Liver (tissue), 9 donors: ENCODE results near the gene CELF2. TPM values are rescaled to one million over a fixed set of nuclear protein-coding genes. Genes with fewer than 3 reads are reported as not detected.
A peak's percentile ranks its signal among the peaks of the same experiment; 100 is the strongest.

Experiments
- DNase-seq: peaks from one replicate; pipeline ENCODE4 v3.0.0-alpha.2; 2017; ENCODE audit warnings: low spot score
- H3K27ac ChIP-seq, 2 donors: one replicate each; pipeline ENCODE4 v1.7.0; 2013; ENCODE audit warnings: inconsistent platforms in 2 of 2, low read length in 2 of 2, control low read depth in 1 of 2, low read depth in 1 of 2, mild to moderate bottlenecking in 1 of 2
- H3K27me3 ChIP-seq, 4 donors: one replicate each; pipeline versions ENCODE4 v1.6.1 to v1.7.0; 2013; ENCODE audit warnings: low read length in 3 of 4, inconsistent platforms in 1 of 4, mild to moderate bottlenecking in 1 of 4, moderate library complexity in 1 of 4; ENCODE audit not compliant: control insufficient read depth in 4 of 4, insufficient read depth in 4 of 4
- H3K36me3 ChIP-seq, 4 donors: one replicate each; pipeline versions ENCODE4 v1.6.1 to v1.7.0; 2013; ENCODE audit warnings: low read length in 3 of 4, mild to moderate bottlenecking in 3 of 4, low read depth in 1 of 4, moderate library complexity in 1 of 4; ENCODE audit not compliant: control insufficient read depth in 4 of 4, insufficient read depth in 3 of 4
- H3K4me1 ChIP-seq, 4 donors: one replicate each; pipeline versions ENCODE4 v1.6.1 to v1.7.0; 2013; ENCODE audit warnings: low read length in 3 of 4, mild to moderate bottlenecking in 3 of 4, moderate library complexity in 1 of 4; ENCODE audit not compliant: control insufficient read depth in 4 of 4, insufficient read depth in 4 of 4
- H3K4me3 ChIP-seq, 3 donors: one replicate each; pipeline versions ENCODE4 v1.6.1 to v1.7.0; 2013; ENCODE audit warnings: low read length in 3 of 3, control low read depth in 1 of 3, low read depth in 1 of 3, mild to moderate bottlenecking in 1 of 3
- H3K9ac ChIP-seq, 2 donors: one replicate each; pipeline ENCODE4 v1.7.0; 2013; ENCODE audit warnings: low read length in 2 of 2, mild to moderate bottlenecking in 2 of 2, moderate library complexity in 2 of 2, control low read depth in 1 of 2, low read depth in 1 of 2
- H3K9me3 ChIP-seq, 4 donors: one replicate each; pipeline versions ENCODE4 v1.6.1 to v1.7.0; 2013; ENCODE audit warnings: low read length in 3 of 4; ENCODE audit not compliant: control insufficient read depth in 4 of 4
- EGR1 ChIP-seq, 2 donors: IDR thresholded peaks; 2 replicates each; pipeline ENCODE4 v1.6.1; 2016 to 2018; ENCODE audit warnings: antibody characterized with exemption in 2 of 2, low read depth in 2 of 2
- FOXA1 ChIP-seq: IDR thresholded peaks from 2 replicates; pipeline ENCODE4 v1.6.1; 2016; ENCODE audit warnings: antibody characterized with exemption
- FOXA2 ChIP-seq: IDR thresholded peaks from 2 replicates; pipeline ENCODE4 v1.6.1; 2016; ENCODE audit warnings: antibody characterized with exemption
- GABPA ChIP-seq, 2 donors: IDR thresholded peaks in 1 of 2; conservative IDR thresholded peaks in 1 of 2; 2 replicates each; pipeline ENCODE4 v1.6.1; 2016; ENCODE audit warnings: antibody characterized with exemption in 2 of 2, mild to moderate bottlenecking in 1 of 2, moderate library complexity in 1 of 2
- HNF4A ChIP-seq, 2 donors: conservative IDR thresholded peaks; 2 replicates each; pipeline ENCODE4 v1.6.1; 2016; ENCODE audit warnings: antibody characterized with exemption in 2 of 2, mild to moderate bottlenecking in 2 of 2
- JUND ChIP-seq, 2 donors: IDR thresholded peaks; 2 replicates each; pipeline ENCODE4 v1.6.1; 2016; ENCODE audit warnings: antibody characterized with exemption in 2 of 2
- MAX ChIP-seq: IDR thresholded peaks from 2 replicates; pipeline ENCODE4 v1.6.1; 2016; ENCODE audit warnings: antibody characterized with exemption
- NR2F2 ChIP-seq: IDR thresholded peaks from 2 replicates; pipeline ENCODE4 v1.6.1; 2016; ENCODE audit warnings: antibody characterized with exemption
- RXRA ChIP-seq, 2 donors: IDR thresholded peaks; 2 replicates each; pipeline ENCODE4 v1.6.1; 2017 to 2018; ENCODE audit warnings: antibody characterized with exemption in 2 of 2, mild to moderate bottlenecking in 1 of 2
- SP1 ChIP-seq: IDR thresholded peaks from 2 replicates; pipeline ENCODE4 v1.6.1; 2018; ENCODE audit warnings: antibody characterized with exemption, mild to moderate bottlenecking
- TAF1 ChIP-seq: conservative IDR thresholded peaks from 2 replicates; pipeline ENCODE4 v1.6.1; 2016; ENCODE audit warnings: antibody characterized with exemption, mild to moderate bottlenecking
- YY1 ChIP-seq: IDR thresholded peaks from 2 replicates; pipeline ENCODE4 v1.6.1; 2016; ENCODE audit warnings: antibody characterized with exemption, mild to moderate bottlenecking
- WGBS: extraction: QIAGEN DNeasy Blood & Tissue Kit; methylation state at CpG from one replicate; pipeline ENCODE4 v1.1.7; 2013; 5-methylcytosine and 5-hydroxymethylcytosine counted together
- polyA plus RNA-seq, 2 donors: library from polyadenylated mRNA; stranded (reverse) in 1 of 2; unstranded in 1 of 2; fragments of 200-250 nt in 1 of 2; fragments of >200 nt in 1 of 2; fragmentation: Nextera tagmentation in 1 of 2; extraction: Ambion mirVana in 1 of 2; gene quantifications; one replicate each; pipeline versions ENCODE4 v1.2.1 to v1.2.3, GENCODE V29; 2013 to 2015
- total RNA-seq, 2 donors: library from RNA; depleted of rRNA; stranded (reverse); fragments of >200 nt; gene quantifications; one replicate each; pipeline ENCODE4 v1.2.3, GENCODE V29; 2014
- TF ChIP-seq, protein P1 (sequence below): IDR thresholded peaks from 2 replicates; pipeline ENCODE4 v1.6.1; 2016; ENCODE audit warnings: antibody characterized with exemption
- TF ChIP-seq, protein P2 (sequence below): fragments of 150-350 bp; IDR thresholded peaks from 2 replicates; pipeline ENCODE4 v1.5.1; 2017; ENCODE audit warnings: improper control_type of control experiment, low read depth, low read length; ENCODE audit not compliant: missing input control
- TF ChIP-seq, protein P3 (sequence below): IDR thresholded peaks from 2 replicates; pipeline ENCODE4 v1.6.1; 2016; ENCODE audit warnings: antibody characterized with exemption
- donor health status: healthy.
- donor health status: healthy.
- donor health status: healthy.
- donor health status: healthy.
- donor health status: healthy.

The CELF2 gene
- total and polyA plus RNA-seq, 4 donors, result 1.4 to 8.5 (median 5.6) TPM

DNA sequence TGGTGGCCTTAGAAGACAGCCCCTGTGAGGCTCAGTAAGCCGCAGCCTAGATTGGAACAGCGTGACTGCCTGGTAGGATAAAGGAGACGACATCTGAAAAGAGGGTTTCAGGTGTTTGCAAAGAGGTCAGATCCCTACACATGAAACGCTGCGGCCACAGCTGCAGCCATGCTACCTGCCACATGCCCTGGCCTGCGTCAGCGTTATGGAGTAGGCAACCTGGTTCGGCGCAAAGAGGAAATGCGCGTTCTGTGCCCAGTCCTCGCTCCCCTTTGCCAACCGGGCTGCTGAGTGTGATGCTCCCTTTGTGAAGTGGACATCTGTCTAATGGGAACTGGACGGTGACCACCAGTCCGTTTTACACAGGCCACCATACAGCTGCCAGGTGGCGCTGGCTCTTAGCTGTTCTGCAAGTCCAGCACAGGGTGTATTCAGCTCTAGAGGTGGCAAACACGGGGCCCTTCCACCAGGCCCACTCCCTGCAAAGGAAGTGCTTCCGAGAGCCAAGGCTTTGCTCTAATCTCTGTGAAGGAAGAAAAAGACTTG lies 160.3 kb downstream of the CELF2 start:
- no peak for DNase-seq
- Histone ChIP-seq H3K4me1 (no peaks in the 10 kb centered on the region), H3K36me3 (no peaks in the 10 kb centered on the region), H3K9me3 (no peaks in the 10 kb centered on the region), H3K27ac (peak overlapping the region in 1 of 2 donors; percentile 31), H3K4me3 (no peak overlapping the region), H3K9ac (no peak overlapping the region), H3K27me3 (no peaks in the 10 kb centered on the region)
- TF ChIP-seq SP1, result no peak
- TF ChIP-seq YY1, result no peak
- no peak for TF ChIP-seq RXRA (IDR thresholded peaks at IDR 0.05)
- TF ChIP-seq GABPA (IDR thresholded peaks at IDR 0.05 in 1 of 2, conservative IDR thresholded peaks at IDR 0.05 in 1 of 2), result no peak
- no peak for TF ChIP-seq JUND (IDR thresholded peaks at IDR 0.05)
- TF ChIP-seq, protein P1, sequence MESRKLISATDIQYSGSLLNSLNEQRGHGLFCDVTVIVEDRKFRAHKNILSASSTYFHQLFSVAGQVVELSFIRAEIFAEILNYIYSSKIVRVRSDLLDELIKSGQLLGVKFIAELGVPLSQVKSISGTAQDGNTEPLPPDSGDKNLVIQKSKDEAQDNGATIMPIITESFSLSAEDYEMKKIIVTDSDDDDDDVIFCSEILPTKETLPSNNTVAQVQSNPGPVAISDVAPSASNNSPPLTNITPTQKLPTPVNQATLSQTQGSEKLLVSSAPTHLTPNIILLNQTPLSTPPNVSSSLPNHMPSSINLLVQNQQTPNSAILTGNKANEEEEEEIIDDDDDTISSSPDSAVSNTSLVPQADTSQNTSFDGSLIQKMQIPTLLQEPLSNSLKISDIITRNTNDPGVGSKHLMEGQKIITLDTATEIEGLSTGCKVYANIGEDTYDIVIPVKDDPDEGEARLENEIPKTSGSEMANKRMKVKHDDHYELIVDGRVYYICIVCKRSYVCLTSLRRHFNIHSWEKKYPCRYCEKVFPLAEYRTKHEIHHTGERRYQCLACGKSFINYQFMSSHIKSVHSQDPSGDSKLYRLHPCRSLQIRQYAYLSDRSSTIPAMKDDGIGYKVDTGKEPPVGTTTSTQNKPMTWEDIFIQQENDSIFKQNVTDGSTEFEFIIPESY, result no peak
- no peak for TF ChIP-seq FOXA2
- TF ChIP-seq, protein P2, sequence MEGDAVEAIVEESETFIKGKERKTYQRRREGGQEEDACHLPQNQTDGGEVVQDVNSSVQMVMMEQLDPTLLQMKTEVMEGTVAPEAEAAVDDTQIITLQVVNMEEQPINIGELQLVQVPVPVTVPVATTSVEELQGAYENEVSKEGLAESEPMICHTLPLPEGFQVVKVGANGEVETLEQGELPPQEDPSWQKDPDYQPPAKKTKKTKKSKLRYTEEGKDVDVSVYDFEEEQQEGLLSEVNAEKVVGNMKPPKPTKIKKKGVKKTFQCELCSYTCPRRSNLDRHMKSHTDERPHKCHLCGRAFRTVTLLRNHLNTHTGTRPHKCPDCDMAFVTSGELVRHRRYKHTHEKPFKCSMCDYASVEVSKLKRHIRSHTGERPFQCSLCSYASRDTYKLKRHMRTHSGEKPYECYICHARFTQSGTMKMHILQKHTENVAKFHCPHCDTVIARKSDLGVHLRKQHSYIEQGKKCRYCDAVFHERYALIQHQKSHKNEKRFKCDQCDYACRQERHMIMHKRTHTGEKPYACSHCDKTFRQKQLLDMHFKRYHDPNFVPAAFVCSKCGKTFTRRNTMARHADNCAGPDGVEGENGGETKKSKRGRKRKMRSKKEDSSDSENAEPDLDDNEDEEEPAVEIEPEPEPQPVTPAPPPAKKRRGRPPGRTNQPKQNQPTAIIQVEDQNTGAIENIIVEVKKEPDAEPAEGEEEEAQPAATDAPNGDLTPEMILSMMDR, result no peak
- TF ChIP-seq, protein P3, sequence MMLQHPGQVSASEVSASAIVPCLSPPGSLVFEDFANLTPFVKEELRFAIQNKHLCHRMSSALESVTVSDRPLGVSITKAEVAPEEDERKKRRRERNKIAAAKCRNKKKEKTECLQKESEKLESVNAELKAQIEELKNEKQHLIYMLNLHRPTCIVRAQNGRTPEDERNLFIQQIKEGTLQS, result no peak
- no peak for TF ChIP-seq NR2F2
- no peak for TF ChIP-seq MAX
- TF ChIP-seq EGR1 (IDR thresholded peaks at IDR 0.05; ENCODE audit: low read depth in 2 of 2), result no peak
- TF ChIP-seq FOXA1, result no peak
- TF ChIP-seq HNF4A (conservative IDR thresholded peaks at IDR 0.05), result no peak
- WGBS, result 70% methylated on average over 18 of the region's 18 CpGs

DNA sequence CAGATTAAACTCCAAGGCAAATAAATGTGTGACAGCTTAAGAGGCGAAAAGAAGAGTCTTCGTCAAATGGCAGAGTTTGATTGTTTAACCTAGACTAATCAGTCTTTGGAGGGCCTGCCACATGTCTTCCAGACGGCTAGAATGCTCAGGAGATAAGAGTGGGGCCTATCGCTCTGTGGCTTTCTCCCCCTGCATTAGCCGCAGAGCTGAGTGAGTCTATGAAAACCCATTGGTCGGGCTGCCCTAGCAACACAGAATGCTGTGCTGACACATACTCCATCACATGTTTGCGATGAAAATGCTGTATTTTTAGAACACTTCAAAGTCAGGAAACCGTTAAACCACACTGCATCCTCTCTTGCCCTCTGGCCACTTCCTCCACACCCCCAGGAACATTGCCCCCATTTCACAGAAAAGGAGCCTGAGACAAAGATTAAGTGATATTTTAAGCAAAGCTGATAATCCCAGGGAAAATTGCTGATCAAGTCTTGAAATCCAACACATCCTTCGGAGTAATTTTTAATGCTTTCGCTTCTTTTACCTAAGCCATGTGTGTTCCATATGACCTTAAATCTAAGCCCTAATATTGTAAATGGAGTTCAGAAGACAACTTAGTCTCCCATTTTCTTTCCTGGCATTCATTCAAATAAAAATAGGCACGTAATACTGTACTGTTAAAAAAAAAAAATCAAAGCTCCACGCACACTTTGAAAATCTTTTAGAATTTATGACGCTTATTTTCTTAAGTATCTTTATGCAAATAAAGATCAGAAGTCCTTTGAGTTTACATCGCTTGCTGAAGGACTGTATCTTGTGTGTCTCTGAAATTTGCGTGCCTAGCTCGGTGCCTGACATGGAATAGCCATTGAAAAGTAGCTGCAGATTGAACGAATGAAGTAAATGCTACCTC lies 161.2 kb downstream of the CELF2 start:
- Histone ChIP-seq H3K27ac (no peak overlapping the region), H3K4me1 (no peaks in the 10 kb centered on the region), H3K9ac (no peak overlapping the region), H3K9me3 (no peaks in the 10 kb centered on the region), H3K4me3 (no peak overlapping the region), H3K27me3 (no peaks in the 10 kb centered on the region), H3K36me3 (no peaks in the 10 kb centered on the region)
- TF ChIP-seq NR2F2 (no peak), YY1 (no peak), SP1 (no peak), FOXA2 (no peak), TAF1 (no peak), FOXA1 (no peak), MAX (peak; percentile 12)
- TF ChIP-seq, protein P1, result no peak
- DNase-seq, result no peak
- 56% methylated on average over 17 of the region's 17 CpGs for WGBS
